Central memory CD4-positive, alpha-beta T cell (primary cell): Measurements from ENCODE around the gene CHRNB1.
A peak's percentile ranks its signal among the peaks of the same experiment; 100 is the strongest.

Experiments
- DNase-seq: peaks from one replicate; pipeline ENCODE4 v3.0.0; 2022

Gene CHRNB1

GRCh38 chr17:7415784-7416183 is 29.1 kb upstream of the CHRNB1 start:
- no peak for DNase-seq

GRCh38 chr17:7416323-7416722 is 28.5 kb upstream of the CHRNB1 start:
- no peak for DNase-seq

GRCh38 chr17:7417056-7417655 is 27.7 kb upstream of the CHRNB1 start:
- no peak for DNase-seq

- DNase-seq = no peak
These were observed 26.2 kb upstream of the CHRNB1 start for GRCh38 chr17:7418472-7419152.

GRCh38 chr17:7419819-7420610 is 24.8 kb upstream of the CHRNB1 start, which contains the start of gene SPEM1:
Gene SPEM1 (plus strand): TSS chr17:7420324. CDS start chr17:7420385, 61 bp downstream.
- no peak for DNase-seq

- no peak for DNase-seq
These were observed 23.7 kb upstream of the CHRNB1 start for GRCh38 chr17:7421186-7421585.

GRCh38 chr17:7423679-7424078 is 21.2 kb upstream of the CHRNB1 start:
- DNase-seq = no peak

- no peak for DNase-seq
These were observed 19.5 kb upstream of the CHRNB1 start, which contains the start of gene SPEM2 for GRCh38 chr17:7425316-7425715. Gene SPEM2 (plus strand): TSS chr17:7425616. CDS start chr17:7425689, 73 bp downstream.

- no peak for DNase-seq
These were observed 19.1 kb upstream of the CHRNB1 start for GRCh38 chr17:7425756-7426155.

- no peak for DNase-seq
These were observed 18.5 kb upstream of the CHRNB1 start for GRCh38 chr17:7426203-7426863.

- DNase-seq = no peak
These were observed 17.9 kb upstream of the CHRNB1 start for GRCh38 chr17:7426896-7427489.

GRCh38 chr17:7427549-7427948 is 17.3 kb upstream of the CHRNB1 start:
- no peak for DNase-seq

- DNase-seq = no peak
These were observed 16.3 kb upstream of the CHRNB1 start, which contains the start of gene SPEM3 for GRCh38 chr17:7428557-7428956. Gene SPEM3 (plus strand): TSS chr17:7428857. CDS start chr17:7428903, 46 bp downstream.

- no peak for DNase-seq
These were observed 15.1 kb upstream of the CHRNB1 start for GRCh38 chr17:7429722-7430121.

- no peak for DNase-seq
These were observed 13.6 kb upstream of the CHRNB1 start for GRCh38 chr17:7431231-7431630.

- no peak for DNase-seq
These were observed 12.6 kb upstream of the CHRNB1 start for GRCh38 chr17:7432296-7432695.

- peak; percentile 72 for DNase-seq
These were observed 8.9 kb upstream of the CHRNB1 start for GRCh38 chr17:7435676-7436555.

GRCh38 chr17:7436556-7437368 is 8.1 kb upstream of the CHRNB1 start:
- DNase-seq = peak; percentile 80

GRCh38 chr17:7437369-7437863 is 7.4 kb upstream of the CHRNB1 start:
- no peak for DNase-seq

- peak; percentile 35 for DNase-seq
These were observed 6.8 kb upstream of the CHRNB1 start for GRCh38 chr17:7437950-7438614.
